Mucosa of descending colon (tissue), 3 donors: ENCODE measurements around the gene FAM234B. TPM values are rescaled to one million over a fixed set of nuclear protein-coding genes. Genes with fewer than 3 reads are reported as not detected.

Experiments
- ATAC-seq: fragments of 200-7000 bp; cut with Tn5 transposase; one replicate; pipeline ENCODE4 v1.9.1; 2020; ENCODE audit warnings: mild to moderate bottlenecking, moderate library complexity
- DNase-seq, 3 donors: peaks; one replicate each; pipeline ENCODE4 v3.0.0-alpha.2; 2020
- H3K36me3 ChIP-seq: fragments of 200-600 bp; one replicate; pipeline ENCODE4 v1.8.0; 2021; ENCODE audit warnings: low read depth, mild to moderate bottlenecking
- H3K4me1 ChIP-seq: fragments of 200-600 bp; one replicate; pipeline ENCODE4 v1.8.0; 2021; ENCODE audit warnings: low read depth, mild to moderate bottlenecking
- H3K4me3 ChIP-seq: fragments of 200-600 bp; one replicate; pipeline ENCODE4 v1.8.0; 2021; ENCODE audit warnings: mild to moderate bottlenecking
- H3K9me3 ChIP-seq: fragments of 200-600 bp; one replicate; pipeline ENCODE4 v1.8.0; 2021; ENCODE audit warnings: mild to moderate bottlenecking
- intact Hi-C, 2 donors: fragments of 100-400 bp; cut with DNase I in 1 of 2; cut with micrococcal nuclease in 1 of 2; formaldehyde crosslinking; loops; one replicate each; pipeline versions ENCODE4 v1.11.0 to v1.11.1; 2022; cut with DNase I, micrococcal nuclease
- total RNA-seq, 3 donors: library from RNA; stranded (reverse); fragmentation: NEBNext Ultra II Directional in 2 of 3; extraction: Animal tissue kit (Norgen Biotek cat#: 25700) in 2 of 3; gene quantifications; one replicate each; pipeline versions ENCODE4 v1.2.1 to v1.2.4, GENCODE V29; 2021 to 2023
- TF ChIP-seq, protein P1 (sequence below): fragments of 200-600 bp; IDR thresholded peaks from one replicate; pipeline ENCODE4 v1.8.0; 2022; ENCODE audit warnings: antibody characterized with exemption, mild to moderate bottlenecking
- donor health status: DM: no; HTN: no; CAD: no; lungs with moderate emphysema.
- donor health status: DM: no; HTN: no; CAD: no.
- donor health status: DM: no; HTN: yes; CAD: no.

FAM234B gene
- total RNA-seq, 3 donors from 2014 or later = 1.4 to 3.4 (median 1.9) TPM

DNA sequence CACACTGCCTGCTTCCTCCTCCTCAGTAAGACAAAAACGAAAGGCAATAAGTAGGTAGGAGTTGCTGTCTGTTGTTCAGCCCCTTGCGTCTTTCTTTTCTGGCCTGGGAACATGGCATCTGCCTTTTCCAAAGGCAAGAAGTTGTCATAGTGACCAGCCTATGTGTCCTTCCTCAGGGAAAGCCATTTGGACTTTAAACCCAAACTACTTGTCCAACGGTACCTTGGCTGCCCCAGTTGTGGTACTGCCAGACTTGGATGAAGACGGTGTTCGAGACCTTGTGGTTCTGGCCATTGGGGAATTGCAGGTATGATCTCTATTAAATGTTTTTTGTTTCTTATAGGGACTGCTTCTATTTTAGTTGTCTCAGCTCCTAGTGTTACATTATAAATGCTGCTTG, 18.5 kb downstream of the FAM234B start:
- Histone ChIP-seq H3K4me1 (no peaks in the 10 kb centered on the region), H3K36me3 (no peaks in the 10 kb centered on the region), H3K9me3 (no peaks in the 10 kb centered on the region), H3K4me3 (no peak overlapping the region)
- TF ChIP-seq, protein P1, sequence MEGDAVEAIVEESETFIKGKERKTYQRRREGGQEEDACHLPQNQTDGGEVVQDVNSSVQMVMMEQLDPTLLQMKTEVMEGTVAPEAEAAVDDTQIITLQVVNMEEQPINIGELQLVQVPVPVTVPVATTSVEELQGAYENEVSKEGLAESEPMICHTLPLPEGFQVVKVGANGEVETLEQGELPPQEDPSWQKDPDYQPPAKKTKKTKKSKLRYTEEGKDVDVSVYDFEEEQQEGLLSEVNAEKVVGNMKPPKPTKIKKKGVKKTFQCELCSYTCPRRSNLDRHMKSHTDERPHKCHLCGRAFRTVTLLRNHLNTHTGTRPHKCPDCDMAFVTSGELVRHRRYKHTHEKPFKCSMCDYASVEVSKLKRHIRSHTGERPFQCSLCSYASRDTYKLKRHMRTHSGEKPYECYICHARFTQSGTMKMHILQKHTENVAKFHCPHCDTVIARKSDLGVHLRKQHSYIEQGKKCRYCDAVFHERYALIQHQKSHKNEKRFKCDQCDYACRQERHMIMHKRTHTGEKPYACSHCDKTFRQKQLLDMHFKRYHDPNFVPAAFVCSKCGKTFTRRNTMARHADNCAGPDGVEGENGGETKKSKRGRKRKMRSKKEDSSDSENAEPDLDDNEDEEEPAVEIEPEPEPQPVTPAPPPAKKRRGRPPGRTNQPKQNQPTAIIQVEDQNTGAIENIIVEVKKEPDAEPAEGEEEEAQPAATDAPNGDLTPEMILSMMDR = no peak
- DNase-seq (no peak), ATAC-seq (no peak)
- intact Hi-C loops = no loop called here

DNA sequence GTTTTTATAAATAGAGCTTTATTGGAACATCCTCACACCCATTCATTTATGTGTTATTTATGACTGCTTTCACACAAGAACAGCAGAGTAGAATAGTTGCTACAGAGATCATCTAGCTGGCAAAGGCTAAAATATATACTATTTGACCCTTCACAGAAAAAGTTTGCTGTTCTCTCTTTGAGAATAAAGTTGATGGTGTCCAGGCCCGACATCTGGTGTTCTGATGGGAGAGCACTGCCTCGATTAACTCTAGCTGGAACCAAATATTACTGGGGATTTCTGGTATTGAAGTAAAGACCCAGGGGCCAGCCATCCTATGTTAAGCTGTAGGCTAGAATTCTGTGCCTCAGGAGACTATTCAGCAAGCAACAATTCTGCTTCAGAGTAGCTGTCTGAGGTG, 21.8 kb downstream of the FAM234B start:
- no peak for DNase-seq
- TF ChIP-seq, protein P1 = no peak
- no peaks in the 10 kb centered on the region for H3K9me3 ChIP-seq
- intact Hi-C loops = no loop called here
- no peak overlapping the region for H3K4me3 ChIP-seq
- no peak for ATAC-seq
- H3K36me3 ChIP-seq = no peaks in the 10 kb centered on the region
- H3K4me1 ChIP-seq = no peaks in the 10 kb centered on the region

DNA sequence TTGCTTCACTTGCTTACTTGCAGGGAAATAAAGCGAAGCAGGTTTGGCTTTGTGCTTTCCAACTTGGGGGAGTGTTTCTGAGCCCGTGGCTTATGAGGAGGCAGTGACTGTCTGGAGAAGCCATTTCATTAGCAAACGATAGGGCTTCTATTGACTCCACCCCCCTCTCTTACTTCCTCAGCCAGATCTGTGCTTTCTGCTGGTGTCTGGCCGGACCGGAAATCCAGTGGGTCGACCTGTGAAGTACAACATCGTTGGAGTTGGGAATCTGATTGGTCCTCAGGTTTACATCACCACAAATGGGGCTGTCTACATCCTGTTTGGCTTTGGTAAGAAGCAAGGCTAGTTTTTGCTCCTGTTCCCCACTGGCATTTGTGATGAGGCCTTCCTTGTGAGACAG, 22.3 kb downstream of the FAM234B start:
- intact Hi-C loops = no loop called here
- H3K4me1 ChIP-seq = no peaks in the 10 kb centered on the region
- no peak overlapping the region for H3K4me3 ChIP-seq
- H3K36me3 ChIP-seq = no peaks in the 10 kb centered on the region
- ATAC-seq = no peak
- H3K9me3 ChIP-seq = no peaks in the 10 kb centered on the region
- no peak for DNase-seq
- TF ChIP-seq, protein P1 = no peak

DNA sequence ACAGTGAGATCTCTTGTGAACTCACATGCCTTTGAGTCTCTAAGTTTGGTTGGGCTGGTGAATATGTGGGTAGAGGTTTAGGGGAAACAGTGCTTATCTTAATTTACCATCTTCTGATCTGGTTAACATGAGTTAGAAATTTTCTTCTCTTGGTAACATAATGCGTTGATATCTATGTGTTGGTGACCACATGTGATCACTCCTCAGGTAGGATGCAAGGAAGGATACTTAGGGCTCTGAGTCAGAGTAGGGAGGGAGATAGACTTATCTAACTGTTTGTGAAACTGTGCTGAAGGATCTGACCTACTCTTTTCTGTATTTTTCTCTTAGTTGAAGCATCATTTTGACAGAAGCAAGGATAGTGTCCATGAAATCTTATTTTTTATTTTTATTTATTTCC, 23.1 kb downstream of the FAM234B start:
- Histone ChIP-seq H3K9me3 (no peaks in the 10 kb centered on the region), H3K4me1 (no peaks in the 10 kb centered on the region), H3K36me3 (no peaks in the 10 kb centered on the region), H3K4me3 (no peak overlapping the region)
- no peak for ATAC-seq
- intact Hi-C loops = no loop called here
- TF ChIP-seq, protein P1 = no peak
- DNase-seq = no peak

DNA sequence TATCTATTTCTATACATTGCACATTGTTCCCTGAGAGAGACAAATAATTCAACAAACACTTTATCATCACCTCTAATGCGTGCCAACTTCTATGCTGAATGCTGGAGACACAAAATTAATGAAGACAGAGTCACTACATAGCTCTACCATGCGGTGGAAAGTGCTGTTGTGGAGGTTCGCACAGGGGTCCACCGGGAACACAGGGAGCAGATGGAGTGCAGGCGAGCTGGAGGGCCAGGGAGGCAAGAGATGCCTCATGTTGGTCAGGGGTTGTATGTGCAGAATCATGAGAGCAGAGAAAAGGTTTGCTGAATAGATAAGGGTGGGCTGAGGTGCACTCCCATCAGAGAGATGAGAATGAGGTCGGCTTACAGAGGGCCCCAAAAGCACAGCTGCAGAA, 25.2 kb downstream of the FAM234B start:
- TF ChIP-seq, protein P1 = no peak
- intact Hi-C loops = no loop called here
- Histone ChIP-seq H3K9me3 (no peaks in the 10 kb centered on the region), H3K4me1 (no peaks in the 10 kb centered on the region), H3K4me3 (no peak overlapping the region), H3K36me3 (no peaks in the 10 kb centered on the region)
- ATAC-seq = no peak
- DNase-seq = no peak
